HFF-Myc (cell line): ENCODE data around the gene AMIGO3.
"Not testable (repeated sequence)": the region's sequence is repeated elsewhere in the genome, so short reads cannot be mapped to it uniquely, and the experiment has no call there.

Experiments
- DNase-seq: peaks from one replicate; pipeline ENCODE4 v3.0.0-alpha.2; 2011; ENCODE audit warnings: low read depth; ENCODE audit errors: extremely low read depth
- H3K4me3 ChIP-seq: replicated peaks from 2 replicates; pipeline ENCODE4 v1.5.1; 2011; ENCODE audit warnings: low read depth, mild to moderate bottlenecking, control low read depth, low read length
- TF ChIP-seq, protein P1 (sequence below): IDR thresholded peaks from 2 replicates; pipeline ENCODE4 v1.5.1; 2012; ENCODE audit warnings: mild to moderate bottlenecking, low read depth, low read length, control low read depth; ENCODE audit errors: missing control alignments

The AMIGO3 gene

DNA sequence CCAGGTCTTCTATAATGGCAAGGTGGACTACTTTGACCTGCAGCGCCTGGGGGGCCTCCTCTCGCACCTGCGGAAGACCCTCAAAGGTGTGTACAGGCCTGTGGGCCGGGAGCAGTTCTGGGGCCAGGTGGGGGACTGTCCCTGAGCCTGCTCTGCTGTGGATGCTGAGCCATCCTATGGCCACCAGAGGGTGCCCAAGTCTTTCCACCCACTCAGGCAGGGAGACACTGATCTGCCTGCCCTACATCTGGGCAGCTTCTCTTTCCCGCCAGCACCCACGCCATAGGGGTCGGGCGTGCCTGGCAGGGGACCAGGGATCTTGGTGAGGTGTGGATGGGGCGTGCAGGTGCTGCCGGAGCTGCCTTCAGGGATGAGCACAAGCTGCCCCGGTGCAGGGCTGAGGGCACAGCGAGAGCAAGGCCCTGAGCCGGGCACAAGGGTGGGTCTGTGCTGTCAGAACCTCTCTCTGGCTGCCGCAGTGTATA is 16.0 kb downstream of the AMIGO3 start:
- peak; percentile 37 for DNase-seq
- TF ChIP-seq, protein P1, sequence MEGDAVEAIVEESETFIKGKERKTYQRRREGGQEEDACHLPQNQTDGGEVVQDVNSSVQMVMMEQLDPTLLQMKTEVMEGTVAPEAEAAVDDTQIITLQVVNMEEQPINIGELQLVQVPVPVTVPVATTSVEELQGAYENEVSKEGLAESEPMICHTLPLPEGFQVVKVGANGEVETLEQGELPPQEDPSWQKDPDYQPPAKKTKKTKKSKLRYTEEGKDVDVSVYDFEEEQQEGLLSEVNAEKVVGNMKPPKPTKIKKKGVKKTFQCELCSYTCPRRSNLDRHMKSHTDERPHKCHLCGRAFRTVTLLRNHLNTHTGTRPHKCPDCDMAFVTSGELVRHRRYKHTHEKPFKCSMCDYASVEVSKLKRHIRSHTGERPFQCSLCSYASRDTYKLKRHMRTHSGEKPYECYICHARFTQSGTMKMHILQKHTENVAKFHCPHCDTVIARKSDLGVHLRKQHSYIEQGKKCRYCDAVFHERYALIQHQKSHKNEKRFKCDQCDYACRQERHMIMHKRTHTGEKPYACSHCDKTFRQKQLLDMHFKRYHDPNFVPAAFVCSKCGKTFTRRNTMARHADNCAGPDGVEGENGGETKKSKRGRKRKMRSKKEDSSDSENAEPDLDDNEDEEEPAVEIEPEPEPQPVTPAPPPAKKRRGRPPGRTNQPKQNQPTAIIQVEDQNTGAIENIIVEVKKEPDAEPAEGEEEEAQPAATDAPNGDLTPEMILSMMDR = peak; percentile 85
- H3K4me3 ChIP-seq = no peak overlapping the region

DNA sequence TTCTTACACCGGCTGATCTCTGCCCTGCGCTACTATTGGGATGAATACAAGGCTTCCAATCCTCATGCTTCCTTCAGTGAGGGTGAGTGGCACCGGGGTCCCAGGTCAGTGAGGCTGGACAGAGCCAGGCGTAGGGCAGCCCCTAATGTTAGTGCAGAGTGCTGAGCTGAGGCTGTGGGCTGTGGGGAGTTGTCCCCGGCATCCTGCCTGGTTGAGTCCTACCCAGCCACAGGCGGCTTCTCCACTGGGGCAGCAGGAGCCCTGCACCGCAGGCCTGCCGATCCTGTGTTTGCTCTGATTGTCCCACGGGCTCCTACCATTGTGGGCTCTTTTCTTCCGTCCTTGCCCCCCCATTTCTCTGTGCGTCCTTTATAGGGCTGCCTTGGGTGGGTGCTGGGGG is 16.8 kb downstream of the AMIGO3 start:
- no peak overlapping the region for H3K4me3 ChIP-seq
- DNase-seq = no peak
- TF ChIP-seq, protein P1 = no peak

DNA sequence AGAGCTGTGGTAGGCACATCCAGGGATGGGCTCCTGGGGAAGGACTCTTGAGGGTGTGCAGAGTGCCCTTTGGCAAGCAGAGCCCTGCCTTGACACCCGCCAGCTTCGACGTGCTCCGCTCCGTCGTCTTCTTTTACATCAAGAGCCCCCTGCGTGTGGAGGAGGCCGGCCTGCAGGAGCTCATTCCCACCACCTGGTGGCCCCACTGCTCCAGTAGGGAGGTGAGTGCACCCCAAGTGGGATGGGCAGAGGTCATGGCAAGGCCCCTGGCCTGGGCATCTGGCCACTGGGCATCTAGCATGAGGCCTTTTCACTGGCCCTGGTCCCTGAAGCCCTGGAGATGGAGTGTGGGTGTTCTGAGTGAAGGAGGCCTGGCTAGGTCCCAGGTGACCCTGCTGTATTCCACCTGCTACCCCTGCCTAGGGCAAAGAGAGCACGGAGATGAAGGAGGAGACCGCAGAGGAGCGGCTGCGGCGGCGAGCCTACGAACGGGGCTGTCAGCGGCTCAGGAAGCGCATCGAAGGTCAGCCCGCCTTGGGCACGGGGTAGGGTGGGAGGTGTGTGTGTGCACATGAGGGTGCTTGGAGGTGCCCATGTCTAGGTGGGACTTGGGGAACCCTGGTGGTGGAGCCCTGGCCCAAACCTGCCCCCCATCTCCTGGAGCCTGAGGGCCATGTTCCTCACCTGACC is 18.0 kb downstream of the AMIGO3 start:
- DNase-seq = no peak

DNA sequence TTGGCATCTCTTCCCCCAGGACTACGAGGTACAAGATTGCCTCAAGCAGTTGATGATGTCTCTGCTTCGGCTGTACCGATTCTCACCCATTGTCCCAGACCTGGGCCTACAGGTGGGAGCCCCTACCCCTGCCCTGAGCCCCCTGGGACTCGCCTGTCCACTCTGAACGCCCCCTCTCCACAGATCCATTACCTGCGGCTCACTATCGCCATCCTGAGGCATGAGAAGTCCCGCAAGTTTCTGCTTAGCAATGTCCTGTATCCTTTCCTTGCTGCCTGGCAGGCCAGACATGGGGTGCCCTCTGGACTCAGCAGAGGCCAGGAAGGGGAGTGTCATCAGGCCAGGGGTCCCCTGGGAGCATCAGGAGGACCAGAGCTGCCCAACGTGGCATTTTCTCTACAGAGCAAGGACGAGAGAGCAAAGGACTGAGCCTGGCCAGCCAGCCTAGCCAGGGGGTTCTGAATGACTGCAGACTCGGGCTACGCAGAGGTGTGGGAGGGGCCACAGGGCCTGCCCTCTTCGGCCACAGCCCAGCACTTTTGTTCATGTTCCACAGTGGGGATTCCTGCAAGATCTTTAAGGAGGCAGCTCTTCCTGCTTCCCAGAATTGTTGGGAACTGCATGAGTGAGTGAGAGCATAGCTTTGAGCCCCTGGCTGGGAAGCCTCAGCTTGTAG is 18.9 kb downstream of the AMIGO3 start:
- no peak overlapping the region for H3K4me3 ChIP-seq
- no peak for DNase-seq
- TF ChIP-seq, protein P1 = peak; percentile 16

More for the DNA sequence above, 18.0 kb downstream of the AMIGO3 start:
- H3K4me3 ChIP-seq = no peak overlapping the region
- TF ChIP-seq, protein P1 = peak; percentile 57

DNA sequence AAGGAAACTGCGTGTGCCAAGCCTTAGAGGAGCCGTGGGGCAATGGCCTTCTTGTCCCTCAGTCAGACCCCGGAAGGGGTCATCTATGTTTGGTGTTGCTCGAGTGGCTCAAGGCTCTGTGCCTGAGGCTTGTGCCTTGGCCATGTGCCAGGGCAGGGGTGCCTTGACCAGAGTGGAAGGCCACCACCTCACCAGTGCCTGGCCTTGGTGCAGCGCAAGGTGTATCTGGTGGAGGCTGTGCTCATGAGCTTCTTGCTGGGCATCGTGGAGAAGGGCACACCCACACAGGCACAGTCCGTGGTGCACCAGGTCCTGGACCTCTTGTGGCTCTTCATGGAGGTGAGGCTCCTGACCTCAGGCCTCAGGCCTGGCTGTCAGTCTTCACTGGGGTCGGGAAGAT is 19.5 kb downstream of the AMIGO3 start:
- no peak overlapping the region for H3K4me3 ChIP-seq
- no peak for DNase-seq
- TF ChIP-seq, protein P1 = no peak

DNA sequence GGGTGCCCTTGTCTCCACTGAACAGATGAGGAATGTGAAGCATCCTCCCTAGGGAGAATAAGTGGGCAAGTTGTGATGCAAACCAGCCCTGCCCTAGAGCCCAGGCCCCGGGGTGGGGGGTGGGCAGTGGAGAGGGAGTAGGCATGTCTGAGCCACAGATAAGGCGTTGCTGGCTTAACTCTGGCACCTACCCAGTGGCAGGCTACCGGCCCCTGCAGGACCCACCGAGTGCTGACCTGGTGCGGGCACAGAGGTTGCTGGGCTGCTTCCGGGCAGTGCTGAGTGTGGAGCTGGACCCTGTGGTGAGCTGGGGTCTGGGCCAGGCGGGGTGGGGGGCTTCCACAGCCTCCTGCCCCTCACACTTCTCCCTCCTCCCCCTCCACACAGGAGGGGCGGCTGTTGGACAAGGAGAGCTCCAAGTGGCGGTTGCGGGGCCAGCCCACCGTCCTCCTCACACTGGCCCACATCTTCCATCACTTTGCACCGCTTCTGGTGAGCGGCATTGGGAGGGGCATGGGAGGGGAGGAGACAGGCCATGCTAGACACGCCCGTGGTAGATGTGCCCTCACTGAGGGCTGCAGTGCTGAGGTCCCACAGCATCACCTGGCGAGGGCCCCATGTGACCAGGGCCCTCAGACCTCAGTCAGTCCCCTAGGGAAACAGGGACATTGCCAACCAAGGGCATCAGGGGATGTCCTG is 20.1 kb downstream of the AMIGO3 start:
- no peak for DNase-seq
- H3K4me3 ChIP-seq = no peak overlapping the region
- TF ChIP-seq, protein P1 = no peak

DNA sequence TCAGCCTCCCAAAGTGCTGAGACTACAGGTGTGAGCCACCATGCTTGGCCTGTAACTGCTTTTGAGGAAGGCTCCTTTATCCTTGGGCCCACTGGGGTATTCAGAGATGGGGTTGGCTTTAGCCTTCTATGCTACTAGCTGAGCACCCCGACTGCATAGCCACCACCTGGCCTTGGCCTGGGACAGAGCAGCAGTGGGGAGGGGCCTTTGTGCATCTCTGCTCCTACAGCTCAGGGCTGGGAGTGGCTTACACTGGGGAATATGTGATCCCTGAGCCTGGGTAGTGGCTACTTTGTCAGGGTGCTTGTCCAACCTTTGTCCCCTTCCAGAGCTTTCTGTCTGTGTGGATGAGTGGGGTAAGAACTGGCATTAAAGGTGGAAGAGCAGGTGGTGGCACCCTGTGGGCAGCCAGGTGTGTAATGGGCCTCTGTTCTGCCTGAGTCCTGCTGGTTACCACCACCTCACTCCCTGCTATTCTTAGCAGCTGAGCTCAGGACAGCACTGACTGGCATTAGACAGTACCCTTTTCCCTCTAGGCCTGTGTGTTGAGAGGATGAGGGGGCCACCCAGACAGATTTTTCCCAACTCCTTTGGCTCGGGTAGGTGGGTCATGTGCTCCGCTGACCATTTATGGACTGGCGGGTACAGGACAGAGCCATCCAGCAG is 24.0 kb downstream of the AMIGO3 start:
- not testable (repeated sequence) for H3K4me3 ChIP-seq, DNase-seq

DNA sequence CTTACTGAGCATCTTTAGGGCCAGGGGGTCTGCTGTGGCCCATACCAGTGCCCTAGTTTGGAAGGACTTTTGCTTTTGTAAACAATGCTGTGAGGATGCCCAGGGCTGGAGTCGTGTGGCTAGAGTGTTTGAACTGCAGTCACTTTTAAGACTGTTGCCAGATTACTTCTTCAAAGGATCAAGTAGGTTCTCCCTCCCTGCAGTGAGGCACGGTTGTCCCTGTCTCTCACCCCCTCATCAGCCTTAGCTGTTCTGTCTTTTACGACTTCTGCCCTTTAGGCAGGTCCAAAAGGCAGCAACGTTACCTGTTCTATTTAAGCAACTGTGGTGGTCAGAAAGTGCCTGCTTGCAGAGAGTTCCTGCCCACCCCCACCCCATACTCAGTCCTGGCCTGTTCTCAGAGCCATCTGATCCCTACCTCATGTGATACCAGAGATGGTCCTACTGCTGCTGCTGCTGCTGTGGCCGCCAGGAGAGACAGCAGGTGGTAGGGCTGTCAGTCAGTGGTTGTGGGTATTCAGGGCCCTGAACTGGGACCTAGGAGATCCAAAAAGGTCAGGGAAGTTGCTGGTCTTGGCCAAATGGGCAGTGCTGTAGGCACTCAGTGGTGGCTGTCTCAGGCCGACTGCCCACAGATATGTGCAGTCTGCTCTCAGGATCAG is 24.9 kb downstream of the AMIGO3 start:
- DNase-seq, H3K4me3 ChIP-seq: not testable (repeated sequence)

DNA sequence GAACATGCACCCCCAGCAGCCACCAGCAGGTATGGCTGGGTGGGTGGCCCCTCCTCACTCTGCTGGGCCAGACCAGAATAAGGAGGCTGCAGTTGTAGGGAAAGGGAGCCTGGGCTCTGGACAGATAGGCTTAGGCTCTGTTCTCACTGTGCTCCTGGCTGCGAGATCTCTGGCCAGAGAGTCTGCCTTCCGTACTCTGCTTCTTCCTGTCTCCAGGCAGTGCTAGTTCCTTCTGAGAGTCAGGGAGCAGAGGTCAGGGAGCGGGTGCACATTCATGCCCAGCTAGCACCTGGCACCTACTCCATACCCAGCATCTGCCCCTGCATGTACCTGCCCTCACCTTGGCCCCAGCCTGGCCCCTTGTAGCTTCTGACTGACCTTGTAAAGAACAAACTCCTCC is 28.0 kb downstream of the AMIGO3 start:
- H3K4me3 ChIP-seq, DNase-seq: not testable (repeated sequence)
